Medulla oblongata (tissue), 1 donor: Measurements from ENCODE around the gene PLEKHG4.

ENCODE experiments used
- DNase-seq: peaks from one replicate; pipeline ENCODE4 v3.0.0-alpha.2; 2015; ENCODE audit errors: extremely low spot score

The PLEKHG4 gene

DNA sequence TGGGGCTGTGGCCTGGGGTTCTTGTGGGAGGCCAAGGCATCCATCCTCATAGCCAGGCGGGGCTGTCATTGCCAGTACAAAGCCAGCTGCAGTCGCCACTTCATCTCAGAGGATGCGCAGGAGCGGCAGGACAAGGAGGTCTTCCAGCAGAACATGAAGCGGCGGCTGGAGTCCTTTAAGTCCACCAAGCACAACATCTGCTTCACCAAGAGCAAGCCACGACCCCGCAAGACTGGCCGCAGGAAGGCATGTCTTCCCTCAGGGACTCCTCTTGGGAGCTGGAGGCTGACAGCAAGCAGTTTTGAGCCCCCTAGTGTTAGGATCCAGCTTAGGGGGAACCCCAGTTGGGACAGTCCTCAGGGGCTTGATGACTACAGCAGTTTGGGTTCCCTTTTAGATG is 15.1 kb upstream of the PLEKHG4 start:
- DNase-seq = no peak

DNA sequence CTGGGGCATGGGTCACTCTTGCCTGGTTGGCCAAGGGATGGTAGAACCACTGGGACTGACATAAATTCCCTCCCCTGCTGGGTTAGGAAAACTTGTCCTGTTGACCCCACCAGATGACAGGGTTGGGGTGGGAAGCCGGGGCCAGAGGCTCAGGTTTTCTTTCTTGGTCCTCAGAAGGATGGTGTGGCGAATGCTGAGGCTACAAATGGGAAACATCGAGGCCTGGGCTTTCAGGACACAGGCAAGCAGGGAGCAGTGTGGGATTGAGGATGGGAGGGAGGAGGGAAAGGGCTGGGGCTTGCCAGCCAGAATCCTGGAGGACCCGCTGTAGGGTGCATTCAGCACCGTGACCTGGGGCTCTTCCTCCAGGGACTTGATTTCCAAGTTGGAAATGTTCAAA is 14.5 kb upstream of the PLEKHG4 start:
- no peak for DNase-seq

DNA sequence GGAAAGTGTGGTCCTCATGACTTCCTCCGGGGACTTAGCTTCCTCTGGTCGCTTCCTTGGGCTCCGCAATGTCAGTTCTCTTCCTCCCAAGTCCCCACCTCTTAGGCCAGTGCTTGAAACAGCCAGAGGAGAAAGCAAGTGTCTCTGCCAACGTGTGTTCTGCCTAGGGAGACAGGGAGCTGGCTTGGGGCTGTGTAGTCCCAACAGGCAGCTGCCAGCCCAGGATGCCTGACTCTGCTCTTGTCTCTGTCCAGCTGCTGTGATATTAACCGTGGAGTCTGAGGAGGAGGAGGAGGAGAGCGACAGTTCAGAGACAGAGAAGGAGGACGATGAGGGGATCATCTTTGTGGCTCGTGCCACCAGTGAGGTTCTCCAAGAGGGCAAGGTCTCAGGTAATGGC is 13.5 kb upstream of the PLEKHG4 start:
- no peak for DNase-seq

DNA sequence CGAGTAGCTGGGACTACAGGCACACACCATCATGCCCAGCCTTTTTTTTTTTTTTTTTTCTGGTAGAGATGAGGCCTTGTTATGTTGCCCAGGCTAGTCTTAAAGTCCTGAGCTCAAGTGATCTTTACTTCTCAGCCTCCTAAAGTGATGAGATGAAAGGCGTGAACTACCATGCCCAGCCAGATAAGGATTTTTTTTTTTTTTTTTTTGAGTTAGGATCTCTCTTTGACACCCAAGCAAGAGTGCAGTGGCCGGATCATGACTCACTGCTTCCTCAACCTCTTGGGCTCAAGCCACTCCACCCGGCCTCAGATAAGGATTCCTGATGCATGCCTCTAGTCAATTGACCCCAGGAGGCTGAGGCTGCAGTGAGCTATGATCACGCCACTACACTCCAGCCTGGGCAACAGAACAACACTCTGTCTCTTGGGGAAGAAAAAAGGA is 11.2 kb upstream of the PLEKHG4 start:
- DNase-seq = no peak

DNA sequence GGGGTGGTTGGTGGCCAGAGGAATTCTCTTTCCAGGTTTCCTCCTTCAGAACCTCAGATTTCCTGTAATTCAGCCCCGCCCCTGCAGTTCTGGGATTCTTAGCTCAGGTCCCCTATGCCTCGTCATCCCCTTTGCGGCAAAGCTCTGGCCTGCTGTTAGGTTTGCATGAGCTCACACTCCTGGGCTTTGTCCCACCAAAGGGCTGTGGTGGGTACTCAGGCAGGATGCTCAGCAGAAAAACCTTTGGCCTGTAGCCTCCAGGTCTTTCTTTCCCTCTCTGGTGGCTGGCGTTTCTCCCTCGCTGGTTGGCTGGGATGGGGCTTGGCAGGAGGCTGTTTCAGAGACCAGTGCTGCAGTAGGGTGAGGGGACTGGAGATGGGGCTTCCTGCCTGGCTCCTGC is 9.6 kb upstream of the PLEKHG4 start:
- no peak for DNase-seq

DNA sequence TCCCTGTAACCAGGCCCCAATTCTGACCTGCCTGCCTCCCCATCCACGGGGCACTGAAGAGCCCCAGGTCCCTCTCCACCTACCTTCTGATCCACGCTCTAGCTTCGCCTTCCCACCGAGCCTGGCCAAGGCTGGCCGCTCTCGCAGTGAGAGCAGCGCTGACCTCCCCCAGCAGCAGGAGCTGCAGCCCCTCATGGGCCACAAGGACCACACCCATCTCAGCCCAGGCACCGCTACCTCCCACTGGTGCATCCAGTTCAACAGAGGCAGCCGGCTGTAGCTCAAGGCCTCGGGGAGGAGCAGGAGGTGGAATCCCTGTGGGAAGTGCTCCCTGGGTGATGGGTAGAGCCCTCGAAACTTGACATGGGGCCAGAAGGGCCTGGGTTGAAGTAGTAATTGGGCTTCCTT is 8.4 kb upstream of the PLEKHG4 start:
- DNase-seq = no peak

DNA sequence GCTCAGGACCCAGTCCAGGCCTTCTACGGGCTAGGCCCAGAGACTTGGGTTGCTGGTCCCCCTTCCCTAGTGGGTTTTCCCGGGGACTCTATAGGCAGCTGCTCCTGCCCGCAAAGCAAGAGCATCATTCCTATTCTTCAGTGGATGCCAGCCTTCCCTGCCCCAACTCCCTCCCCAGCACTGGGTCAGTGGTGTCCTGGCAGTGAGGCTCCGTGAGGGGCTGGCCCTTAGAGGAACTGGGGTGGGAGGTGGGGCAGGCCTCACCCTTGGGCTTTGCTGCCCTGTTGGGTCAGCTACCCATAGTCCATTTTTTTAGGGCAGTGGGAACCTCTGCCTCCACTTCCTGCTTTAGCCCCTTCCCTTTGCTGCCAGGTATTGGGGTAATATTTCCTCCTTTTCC is 7.9 kb upstream of the PLEKHG4 start:
- no peak for DNase-seq

DNA sequence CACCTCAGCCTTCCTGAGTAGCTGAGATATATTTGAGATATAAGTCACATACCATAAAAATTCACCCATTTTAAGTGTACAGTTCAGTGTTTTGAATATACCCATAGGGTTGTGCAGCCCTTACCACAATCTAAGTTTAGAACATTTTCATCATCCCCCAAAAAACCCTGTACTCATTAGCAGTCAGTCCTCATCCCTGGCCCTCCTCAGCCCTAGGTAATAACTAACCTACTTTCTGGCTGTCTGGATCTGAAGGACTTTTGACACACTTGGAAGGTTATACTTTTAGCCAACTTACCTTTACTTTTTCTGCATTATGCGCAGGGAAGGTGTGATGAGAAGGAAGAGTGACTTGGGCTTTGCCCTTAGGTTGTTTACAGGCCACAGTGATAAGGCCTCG is 4.0 kb upstream of the PLEKHG4 start:
- DNase-seq = no peak

- DNase-seq = no peak
These were observed 1.9 kb upstream of the PLEKHG4 start for GRCh38 chr16:67277294-67277998.

DNA sequence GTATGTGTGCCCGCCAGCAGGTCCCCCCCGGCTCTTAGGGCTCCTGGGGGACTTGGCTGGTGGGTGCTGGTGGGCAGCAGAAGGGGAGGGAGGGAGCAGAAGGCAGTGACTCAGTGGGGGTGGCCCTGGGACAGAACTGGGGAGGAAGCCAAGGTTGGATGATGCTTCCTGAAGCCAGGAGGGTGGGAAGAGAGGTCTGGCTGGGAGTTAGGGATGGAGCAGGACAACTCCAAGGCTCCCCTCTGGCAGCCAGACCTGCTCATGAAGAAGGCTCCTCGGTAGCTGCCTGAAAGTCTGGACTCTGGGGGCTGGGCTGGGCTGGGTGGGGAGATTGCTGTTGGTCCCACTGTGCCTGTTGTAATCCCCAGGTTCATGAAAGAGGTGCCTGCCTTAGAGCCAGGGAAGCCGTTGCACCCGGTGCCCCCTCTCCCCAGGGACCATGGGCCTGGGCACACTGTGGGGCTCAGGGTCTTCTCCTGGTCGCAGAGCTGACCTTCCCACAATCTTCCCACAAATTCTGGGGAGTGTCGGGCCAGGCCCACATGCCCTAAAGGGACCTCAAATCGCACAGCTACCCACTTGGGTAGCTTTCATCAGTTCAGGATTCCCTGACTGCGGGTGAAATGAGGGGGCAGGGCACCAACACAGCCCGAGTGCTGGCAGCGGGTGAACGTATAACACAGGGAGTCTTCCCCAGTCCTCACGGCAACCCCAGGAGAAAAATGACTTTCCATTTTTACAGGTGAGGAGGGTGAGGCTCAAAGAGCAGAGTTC is 1.1 kb upstream of the PLEKHG4 start:
- no peak for DNase-seq

GRCh38 chr16:67278773-67279295 is 498 bp upstream of the PLEKHG4 start:
- DNase-seq = no peak

DNA sequence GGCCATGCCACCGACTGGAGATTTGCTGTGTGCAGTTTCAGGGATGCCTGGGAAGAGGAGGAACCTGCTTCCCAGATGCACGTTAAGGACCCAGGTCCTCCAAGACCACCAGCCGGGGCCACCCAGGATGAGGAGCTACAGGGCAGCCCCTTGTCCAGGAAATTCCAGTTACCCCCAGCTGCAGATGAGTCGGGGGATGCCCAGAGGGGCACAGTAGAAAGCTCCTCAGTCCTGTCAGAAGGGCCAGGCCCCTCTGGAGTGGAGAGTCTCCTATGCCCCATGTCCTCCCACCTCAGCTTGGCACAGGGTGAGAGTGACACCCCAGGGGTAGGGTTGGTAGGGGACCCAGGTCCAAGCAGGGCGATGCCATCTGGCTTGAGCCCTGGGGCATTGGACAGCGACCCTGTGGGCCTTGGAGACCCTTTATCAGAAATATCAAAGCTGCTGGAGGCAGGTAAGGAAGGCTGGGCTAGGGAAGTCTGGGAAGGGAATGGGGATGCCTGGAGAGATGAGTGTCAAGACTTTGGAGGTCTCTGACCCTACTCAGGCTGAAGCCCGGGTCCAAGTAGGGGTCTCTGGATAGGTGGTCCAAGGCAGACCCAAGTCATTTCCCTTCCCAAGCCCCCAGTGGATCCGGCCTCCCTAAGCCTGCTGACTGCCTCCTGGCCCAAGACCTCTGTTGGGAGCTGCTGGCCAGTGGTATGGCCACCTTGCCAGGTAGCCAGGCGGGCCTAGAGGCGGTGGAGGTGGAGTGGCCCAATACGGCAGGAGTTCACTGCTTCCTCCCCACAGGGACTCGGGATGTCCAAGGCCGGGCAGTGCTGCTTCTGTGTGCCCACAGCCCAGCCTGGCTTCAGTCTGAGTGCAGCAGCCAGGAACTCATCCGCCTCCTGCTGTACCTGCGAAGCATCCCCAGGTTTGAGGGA is 1.0 kb downstream of the PLEKHG4 start:
- no peak for DNase-seq

GRCh38 chr16:67281536-67282446 is 2.5 kb downstream of the PLEKHG4 start:
- no peak for DNase-seq

- DNase-seq = no peak
These were observed 3.1 kb downstream of the PLEKHG4 start for GRCh38 chr16:67282447-67282805.

DNA sequence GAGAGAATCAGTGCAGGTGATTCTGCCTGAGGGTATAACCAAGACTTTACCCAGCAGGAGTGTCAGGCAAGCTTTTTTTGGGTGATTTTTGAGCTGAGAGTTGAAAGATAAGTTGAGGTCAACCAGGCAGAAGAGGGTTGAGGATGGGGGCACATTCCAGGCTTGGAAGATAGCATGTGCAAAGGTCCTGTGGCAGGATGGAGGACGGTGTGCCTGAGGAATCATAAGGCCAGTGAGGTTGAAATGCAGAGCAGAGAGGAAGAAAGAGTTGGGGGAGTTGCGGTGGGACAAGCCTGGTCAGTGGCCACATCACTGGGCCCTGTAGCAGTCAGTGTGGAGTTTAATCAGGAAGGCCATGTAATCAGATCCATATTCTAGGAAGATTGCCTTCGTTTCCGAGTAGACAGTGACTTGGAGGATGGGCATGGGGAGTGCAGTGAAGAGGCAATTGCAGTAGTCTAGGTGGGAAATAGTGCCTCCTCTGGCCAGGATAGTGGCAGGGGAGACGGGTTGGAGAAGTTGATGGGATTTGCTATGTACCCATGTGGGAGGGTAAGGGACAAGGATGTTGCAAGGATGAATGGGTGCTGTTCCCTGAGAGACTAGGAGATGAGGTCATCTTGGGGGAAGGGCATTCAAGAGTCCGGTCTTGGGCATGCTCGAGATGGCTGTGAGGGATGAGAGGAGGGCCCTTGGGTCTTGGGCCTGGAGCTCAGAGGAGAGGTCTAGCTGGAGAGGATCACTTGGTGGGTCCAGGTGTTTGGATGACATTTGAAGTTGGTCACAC is 3.9 kb downstream of the PLEKHG4 start:
- no peak for DNase-seq

GRCh38 chr16:67283826-67284555 is 4.7 kb downstream of the PLEKHG4 start:
- DNase-seq = no peak

- DNase-seq = peak; percentile 14
These were observed 5.6 kb downstream of the PLEKHG4 start for GRCh38 chr16:67284699-67285646.
